Retinal pigment epithelial cell (primary cell): Measurements from ENCODE around the gene LINS1.
"Not testable (repeated sequence)": the region's sequence is repeated elsewhere in the genome, so short reads cannot be mapped to it uniquely, and the experiment has no call there.

Experiments used
- DNase-seq: peaks from one replicate; pipeline ENCODE4 v3.0.0-alpha.2; 2010; ENCODE audit warnings: low read depth
- H3K4me3 ChIP-seq: 2 replicates; pipeline ENCODE4 v1.5.1; 2011; ENCODE audit warnings: mild to moderate bottlenecking, low read length, control low read depth, moderate library complexity
- CTCF ChIP-seq: conservative IDR thresholded peaks from 2 replicates; pipeline ENCODE4 v1.5.1; 2011; ENCODE audit warnings: low read depth, low read length, control low read depth, inconsistent platforms

The LINS1 gene

GRCh38 chr15:100595964-100596363, 6.0 kb downstream of the LINS1 start:
- H3K4me3 ChIP-seq = no peak overlapping the region
- no peak for TF ChIP-seq CTCF
- DNase-seq = no peak

- no peak for DNase-seq
- H3K4me3 ChIP-seq = no peak overlapping the region
- no peak for TF ChIP-seq CTCF
These were observed 8.6 kb downstream of the LINS1 start for GRCh38 chr15:100593431-100593830.

GRCh38 chr15:100592898-100593297, 9.1 kb downstream of the LINS1 start:
- H3K4me3 ChIP-seq = no peak overlapping the region
- no peak for TF ChIP-seq CTCF
- no peak for DNase-seq

GRCh38 chr15:100591835-100592234, 10.1 kb downstream of the LINS1 start:
- DNase-seq = no peak
- H3K4me3 ChIP-seq = no peak overlapping the region
- no peak for TF ChIP-seq CTCF

- DNase-seq = not testable (repeated sequence)
These were observed 10.8 kb downstream of the LINS1 start for GRCh38 chr15:100591163-100591562.

GRCh38 chr15:100588638-100589242, 13.2 kb downstream of the LINS1 start:
- no peak for TF ChIP-seq CTCF
- no peak for DNase-seq

More at GRCh38 chr15:100591163-100591562, 10.8 kb downstream of the LINS1 start:
- not testable (repeated sequence) for H3K4me3 ChIP-seq

GRCh38 chr15:100580414-100580813, 21.6 kb downstream of the LINS1 start:
- no peak for TF ChIP-seq CTCF
- H3K4me3 ChIP-seq = no peak overlapping the region
- DNase-seq = no peak

More at GRCh38 chr15:100588638-100589242, 13.2 kb downstream of the LINS1 start:
- H3K4me3 ChIP-seq = no peak overlapping the region

- DNase-seq = no peak
- TF ChIP-seq CTCF = no peak
- H3K4me3 ChIP-seq = no peak overlapping the region
These were observed 28.5 kb downstream of the LINS1 start for GRCh38 chr15:100573526-100573925.
